Ureter (tissue), 1 donor: ENCODE data around the gene NDC1. TPM values are rescaled to one million over a fixed set of nuclear protein-coding genes. Genes with fewer than 3 reads are reported as not detected.
"Not testable (repeated sequence)": the region's sequence is repeated elsewhere in the genome, so short reads cannot be mapped to it uniquely, and the experiment has no call there.

Source experiments
- DNase-seq: peaks from one replicate; pipeline ENCODE4 v3.0.0-alpha.2; 2020; ENCODE audit warnings: low spot score
- total RNA-seq: library from RNA; stranded (reverse); gene quantifications from one replicate; pipeline ENCODE4 v1.2.4, GENCODE V29; 2023
- donor health status: DM: yes; HTN: yes; CAD: no.

NDC1 gene
- total RNA-seq, 1 donor from 2014 or later = 15.5 TPM

DNA sequence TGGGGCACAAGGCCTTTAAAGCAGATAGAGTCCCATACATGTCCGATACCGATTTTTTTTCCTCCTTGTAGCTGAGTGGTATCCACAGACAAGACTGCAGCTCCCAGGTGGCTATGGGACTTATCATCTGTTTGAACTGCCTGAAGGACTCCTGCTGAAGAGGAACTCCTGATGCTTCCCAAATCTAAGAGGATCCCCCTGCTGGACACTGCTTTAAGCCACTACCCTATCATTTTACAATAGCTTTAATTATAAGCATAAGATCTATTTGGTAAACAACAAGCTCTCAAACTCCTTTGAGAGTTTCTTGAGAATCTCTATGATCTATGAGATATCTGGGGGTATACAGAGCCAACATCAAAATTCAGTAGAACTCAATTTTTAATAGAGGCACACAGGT lies 11.7 kb downstream of the NDC1 start:
- DNase-seq = no peak

DNA sequence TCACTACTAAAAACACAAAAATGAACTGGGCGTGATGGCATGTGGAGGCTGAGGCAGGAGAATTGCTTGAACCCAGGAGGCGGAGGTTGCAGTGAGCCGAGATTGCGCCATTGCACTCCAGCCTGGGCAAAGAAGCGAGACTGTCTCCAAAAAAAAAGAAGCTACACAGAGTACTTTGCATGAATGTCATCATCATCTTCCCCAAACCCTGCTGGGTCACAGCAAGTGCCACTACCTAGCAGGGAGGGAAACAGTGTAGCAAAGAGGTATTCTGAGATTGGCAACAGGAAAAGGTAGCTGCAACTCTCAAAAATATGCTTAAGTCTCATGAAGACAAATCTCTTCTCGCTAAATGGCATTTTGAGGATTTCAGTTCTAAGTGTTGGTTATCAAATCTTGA lies 12.8 kb downstream of the NDC1 start:
- no peak for DNase-seq

DNA sequence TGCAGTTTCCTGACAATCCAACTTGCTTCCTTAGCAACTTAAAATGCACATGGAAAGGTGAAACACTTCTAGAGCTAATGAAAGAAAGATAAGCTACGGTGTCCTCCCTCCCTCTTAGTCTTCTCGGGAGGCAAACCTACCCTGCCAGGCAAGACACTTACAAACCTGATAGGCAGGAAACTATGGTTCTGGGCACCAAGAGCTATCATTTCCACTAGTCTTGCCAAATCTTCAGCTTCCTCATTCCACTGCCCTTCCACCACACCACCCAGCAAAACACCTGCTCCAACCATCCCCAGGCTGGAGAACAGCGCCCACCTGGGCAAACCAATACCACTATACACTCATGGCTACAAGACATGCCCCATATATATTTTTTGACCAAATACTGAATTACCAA lies 15.2 kb downstream of the NDC1 start:
- DNase-seq = no peak

DNA sequence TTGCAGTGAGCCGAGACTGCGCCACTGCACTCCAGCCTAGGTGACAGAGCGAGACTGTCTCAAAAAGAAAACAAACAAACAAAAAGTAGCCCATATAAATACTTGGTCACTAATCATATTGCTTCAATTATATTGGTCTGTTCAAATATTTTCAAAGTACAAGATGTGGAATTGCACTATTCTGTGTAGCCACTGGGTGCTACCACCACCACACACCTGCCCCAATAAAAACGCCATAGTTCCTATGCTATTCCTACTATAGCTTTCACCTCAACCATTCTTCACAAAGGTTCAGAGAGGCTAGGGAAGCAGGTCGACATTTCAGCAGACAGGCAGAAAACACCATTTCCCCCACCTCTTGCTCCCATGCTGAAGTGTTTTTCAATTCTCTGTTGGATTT lies 16.7 kb downstream of the NDC1 start:
- no peak for DNase-seq

DNA sequence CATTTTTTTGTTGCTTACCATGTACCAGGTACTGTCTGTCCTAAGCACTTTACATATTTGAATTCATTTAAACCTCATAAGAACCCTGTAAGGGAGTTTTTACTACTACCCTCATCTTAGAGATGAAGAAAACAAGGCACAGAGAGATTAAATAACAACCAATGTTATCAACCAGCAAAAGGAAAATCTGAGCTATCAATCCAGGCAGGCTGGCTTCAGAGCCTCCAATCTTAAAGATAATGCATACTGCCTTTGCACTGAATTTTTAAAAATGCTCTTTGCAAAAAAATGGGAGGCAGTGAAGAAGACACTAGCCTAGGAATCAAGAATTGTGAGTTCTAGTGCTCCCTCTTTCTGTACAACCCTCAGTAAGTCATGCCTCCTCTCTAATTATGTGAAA lies 18.7 kb downstream of the NDC1 start:
- DNase-seq = no peak

DNA sequence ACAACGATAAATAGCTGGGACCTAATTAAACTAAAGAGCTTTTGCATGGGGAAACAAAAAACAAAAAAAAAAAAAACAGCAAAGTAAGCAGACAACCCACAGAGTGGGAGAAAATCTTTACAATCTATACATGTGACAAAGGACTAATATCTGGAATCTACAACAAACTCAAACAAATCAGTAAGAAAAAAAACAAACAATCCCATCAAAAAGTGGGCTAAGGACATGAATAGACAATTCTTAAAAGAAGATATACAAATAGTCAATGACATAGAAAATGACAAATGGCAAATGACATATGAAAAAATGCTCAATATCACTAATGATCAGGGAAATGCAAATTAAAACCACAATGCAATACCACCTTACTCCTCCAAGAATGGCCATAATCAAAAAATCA lies 21.5 kb downstream of the NDC1 start:
- not testable (repeated sequence) for DNase-seq

DNA sequence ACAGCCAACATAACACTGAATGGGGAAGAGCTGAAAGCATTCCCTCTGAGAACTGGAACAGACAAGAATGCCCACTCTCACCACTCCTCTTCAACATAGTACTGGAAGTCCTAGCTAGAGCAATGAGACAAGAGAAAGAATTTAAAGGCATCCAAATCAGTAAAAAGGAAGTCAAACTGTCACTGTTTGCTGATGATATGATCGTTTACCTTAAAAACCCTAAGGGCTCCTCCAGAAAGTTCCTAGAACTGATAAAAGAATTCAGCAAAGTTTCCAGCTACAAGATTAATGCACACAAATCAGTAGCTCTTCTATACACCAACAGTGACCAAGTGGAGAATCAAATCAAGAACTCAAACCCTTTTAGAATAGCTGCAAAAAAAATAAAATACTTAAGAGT lies 22.6 kb downstream of the NDC1 start:
- not testable (repeated sequence) for DNase-seq

DNA sequence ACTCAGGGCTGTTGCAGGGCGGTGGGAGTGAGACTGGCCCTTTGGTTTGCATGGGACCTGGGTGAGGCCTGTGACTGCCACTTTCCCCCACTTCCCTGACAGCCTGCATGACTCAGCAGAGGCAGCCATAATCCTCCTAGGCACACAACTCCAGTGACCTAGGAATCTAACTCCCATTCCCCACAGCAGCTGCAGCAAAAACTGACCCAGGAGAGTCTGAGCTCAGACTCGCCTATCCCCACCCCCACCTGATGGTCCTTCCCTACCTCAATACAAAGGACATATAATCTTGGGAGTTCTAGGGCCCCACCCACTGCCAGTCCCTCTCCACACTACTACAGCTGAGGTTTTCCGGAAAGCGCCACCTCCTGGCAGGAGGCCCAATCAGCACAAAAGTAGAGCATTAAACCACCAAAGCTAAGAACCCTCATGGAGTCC lies 26.7 kb downstream of the NDC1 start:
- DNase-seq = no peak

DNA sequence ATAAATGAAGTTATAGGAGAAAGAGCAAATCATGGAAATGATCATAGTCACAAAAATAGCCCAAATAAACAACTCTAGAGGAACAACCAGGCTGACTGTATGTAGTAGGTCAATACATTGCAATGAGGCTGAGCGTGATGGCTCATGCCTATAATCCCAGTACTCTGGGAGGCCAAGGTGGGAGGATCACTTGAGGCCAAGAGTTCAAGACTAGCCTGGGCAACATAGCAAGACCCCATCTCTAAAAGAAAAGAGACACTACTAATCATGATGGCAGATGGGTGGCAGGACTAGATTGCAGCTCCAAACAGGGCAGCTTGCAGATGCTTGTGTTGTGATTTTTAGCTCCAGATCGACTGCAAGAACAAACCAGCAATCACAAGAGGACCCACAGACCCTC lies 27.6 kb downstream of the NDC1 start:
- no peak for DNase-seq

DNA sequence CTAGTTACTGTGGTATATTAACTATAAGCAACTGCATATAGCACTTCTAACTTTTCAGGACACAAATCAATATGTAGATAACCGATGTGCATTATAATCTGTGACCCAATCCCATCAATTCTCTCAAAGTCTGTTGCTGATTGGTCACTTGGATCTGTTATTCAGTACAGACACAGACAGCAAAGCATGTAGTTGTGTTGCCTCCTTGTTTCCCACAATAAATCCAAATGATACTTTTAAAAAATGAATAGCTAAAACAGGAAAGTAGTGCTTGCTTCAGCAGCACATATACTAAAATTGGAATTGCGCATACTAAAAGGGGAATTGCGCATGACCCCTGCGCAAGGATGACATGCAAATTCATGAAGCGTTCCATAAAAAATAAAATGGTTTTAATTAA lies 28.1 kb downstream of the NDC1 start:
- no peak for DNase-seq

DNA sequence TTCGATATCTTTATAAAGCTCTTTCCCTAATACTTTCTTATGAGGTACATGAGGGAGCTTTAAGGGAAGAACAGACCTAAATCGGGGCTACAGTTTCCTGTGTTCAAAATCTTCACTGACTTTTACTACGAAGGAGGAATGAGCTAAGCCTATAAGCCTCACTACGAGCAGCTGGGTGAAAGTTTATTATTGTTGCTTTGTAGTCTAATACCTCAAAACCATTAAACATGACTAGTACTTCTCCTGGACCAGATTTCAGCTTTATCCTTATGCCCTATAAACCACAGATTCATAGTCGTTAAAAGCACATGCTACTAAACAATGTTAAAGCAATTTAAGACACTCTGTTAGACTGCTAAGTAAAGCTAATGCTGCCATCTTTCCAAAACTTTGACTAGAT lies 30.2 kb downstream of the NDC1 start:
- no peak for DNase-seq

DNA sequence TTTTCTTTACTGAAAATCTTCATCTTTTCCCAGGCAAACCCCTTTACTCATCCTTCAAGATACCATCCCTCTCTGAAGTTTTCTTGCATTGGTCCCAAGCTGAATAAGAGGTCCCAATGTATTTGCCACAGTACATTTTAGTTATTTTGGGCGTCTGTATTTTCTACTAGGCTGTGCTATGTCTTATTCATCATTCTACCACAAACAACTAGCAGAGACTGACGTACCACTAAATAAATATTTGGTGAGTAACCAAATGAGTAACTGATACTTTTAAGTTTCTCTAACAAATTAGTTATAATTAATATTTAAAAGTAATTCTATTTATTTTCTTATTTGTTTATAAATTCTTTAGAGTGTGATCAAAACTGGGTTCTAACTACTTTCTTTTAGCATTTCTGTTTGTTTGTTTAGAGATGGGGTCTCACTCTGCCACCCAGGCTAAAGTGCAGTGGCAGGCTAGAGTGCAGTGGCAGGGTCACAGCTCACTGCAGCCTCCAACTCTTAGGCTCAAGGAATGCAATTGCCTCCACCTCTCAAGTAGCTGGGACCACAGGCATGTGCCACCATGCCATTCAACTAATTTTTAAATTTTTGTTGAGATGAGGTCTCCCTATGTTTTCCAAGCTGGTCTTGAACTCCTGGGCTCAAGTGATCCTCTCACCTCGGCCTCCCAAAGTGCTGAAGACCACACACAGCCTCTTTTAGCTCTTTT lies 33.1 kb downstream of the NDC1 start:
- no peak for DNase-seq

DNA sequence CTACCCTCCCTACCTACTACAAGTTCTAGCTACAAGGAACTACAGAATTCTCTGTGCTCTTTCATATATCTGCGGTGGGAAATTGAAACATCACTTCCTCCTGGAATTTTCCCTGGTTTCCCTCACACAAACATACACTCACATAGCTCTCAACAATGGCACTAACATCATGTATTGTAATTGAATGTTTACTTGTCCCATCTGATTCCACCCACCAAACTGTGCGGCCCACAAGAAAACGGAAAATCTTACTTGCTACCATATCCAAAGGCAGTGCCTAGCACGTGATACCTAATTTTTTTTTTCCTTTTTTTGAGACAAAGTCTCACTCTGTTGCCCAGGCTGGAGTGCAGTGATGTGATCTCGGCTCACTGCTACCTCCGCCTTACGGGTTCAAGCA lies 33.9 kb downstream of the NDC1 start:
- no peak for DNase-seq

DNA sequence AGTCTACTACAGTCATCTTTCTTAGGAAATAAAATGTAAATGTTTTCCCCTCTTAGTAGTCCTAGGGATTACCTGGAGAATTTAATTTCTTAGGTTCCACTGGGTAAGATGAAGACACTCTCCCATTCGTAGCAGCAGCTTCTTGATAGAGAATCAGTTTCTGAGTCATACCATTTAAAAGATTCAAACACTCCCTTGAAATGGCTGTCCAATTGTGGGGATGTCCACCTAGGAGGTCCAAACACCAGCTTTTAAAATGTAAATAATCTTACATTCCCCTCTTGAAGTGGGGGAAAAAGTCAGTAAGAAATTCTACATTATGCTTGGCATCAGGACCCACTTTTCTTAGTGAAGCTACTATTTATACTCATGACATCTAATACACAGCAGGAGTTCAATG lies 37.5 kb downstream of the NDC1 start:
- no peak for DNase-seq

DNA sequence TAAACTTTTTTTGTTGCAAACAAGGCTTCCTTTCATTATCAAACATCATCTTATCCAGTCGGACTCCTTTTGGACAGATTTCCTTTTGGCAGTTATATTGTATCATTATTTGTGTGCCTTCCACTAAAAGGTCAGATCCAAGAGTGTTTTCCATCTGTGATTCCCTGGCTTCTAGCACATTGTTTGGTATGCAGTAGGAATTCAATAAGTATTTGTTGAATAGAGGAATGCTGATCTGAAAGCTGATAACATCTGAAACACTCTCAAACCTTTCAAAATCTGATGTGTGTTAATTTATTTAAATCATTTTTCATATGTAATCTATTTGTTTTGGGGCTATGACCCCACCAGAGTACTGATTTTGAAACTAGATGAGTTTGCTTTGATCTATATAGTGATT lies 39.0 kb downstream of the NDC1 start:
- DNase-seq = no peak

DNA sequence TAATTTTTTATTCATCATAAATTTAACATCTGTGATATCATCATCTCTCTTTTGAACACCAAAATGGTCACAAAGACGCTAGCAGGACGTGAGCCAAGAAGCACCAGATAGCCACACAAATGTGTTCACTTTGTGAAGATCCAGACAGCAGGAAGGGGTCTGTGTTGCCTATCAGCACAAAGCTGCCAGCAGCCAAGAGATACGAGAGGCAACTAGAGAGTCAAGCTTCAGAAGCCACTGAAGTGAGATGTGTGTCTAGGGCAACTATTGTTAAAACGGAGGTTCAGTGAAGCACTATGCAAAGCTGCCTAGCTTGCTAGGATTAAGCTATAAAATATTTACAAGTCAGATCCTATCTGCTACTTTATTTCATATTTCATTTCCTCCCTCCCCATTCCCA lies 45.3 kb downstream of the NDC1 start:
- no peak for DNase-seq

DNA sequence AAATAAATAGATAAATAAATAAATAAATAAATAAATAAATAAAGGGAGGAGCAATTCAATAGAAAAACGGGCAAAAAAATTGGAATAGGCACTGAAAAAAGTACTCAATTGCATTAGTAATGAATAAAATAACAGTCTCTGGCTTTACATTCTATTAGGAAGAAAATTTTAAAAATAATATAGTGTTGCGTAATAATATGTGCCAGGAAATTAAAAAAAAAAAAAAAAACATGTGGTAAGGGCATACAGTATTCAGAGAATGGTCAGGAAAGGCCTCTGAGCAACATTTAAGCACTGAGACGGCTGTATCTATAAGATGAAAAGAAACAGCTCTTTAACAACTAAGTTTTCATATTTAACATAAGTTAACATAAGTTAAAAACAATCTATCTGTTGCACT lies 50.4 kb downstream of the NDC1 start:
- DNase-seq = no peak

DNA sequence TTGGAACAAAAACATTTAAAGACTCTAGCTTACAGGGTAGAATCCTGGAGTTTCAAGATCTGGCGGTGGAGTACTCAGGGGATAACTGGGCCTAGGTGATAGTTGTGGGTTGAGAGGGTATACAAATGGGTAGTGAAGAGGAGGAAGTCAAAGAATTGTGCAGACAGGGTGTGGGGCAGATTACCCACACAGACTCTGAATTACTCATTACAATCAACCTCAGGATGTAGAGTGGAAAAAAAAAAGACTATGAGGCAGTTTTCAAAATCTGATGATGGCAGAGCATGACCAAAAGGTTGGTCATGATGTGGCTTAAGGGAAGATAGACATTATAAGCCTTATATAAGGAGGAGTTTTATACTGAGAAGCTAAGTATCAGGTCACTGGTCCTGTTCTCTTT lies 55.0 kb downstream of the NDC1 start:
- no peak for DNase-seq

DNA sequence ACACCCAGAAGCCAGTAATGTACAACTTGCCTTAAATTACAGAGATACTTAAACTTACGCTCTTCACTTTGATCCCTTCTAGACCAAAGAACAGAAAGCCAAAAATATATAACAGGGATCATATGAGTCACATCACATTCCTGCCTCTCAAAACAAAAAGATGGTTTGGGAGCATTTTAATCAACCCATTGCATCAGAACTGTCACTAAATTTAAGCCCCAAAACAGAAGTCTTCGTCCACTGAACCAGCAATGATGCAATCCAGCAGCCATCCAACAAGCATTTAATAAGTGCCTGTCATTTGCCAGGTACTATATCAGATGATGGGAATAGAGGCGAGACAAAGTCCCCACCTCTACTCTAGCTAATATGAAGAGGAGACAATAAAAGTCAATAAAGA lies 56.4 kb downstream of the NDC1 start:
- no peak for DNase-seq

DNA sequence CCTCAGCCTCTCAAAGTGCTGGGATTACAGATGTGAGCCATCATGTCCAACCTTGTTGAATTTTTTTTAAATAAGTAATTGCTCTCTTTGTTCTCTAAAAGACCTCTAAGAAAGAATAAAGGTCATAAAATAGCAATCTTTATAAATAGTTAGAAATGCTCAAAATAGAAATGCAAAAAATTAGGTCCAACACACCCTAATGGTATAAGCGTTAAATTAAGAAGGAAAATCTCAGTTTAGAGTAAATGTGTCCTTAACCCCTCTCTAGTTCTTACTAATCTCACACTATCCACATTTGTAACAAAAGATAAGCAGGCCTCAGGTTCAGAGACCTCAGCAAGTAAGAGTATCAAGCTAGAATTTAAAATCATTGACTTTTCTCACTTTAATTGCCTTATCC lies 60.8 kb downstream of the NDC1 start:
- DNase-seq = no peak

DNA sequence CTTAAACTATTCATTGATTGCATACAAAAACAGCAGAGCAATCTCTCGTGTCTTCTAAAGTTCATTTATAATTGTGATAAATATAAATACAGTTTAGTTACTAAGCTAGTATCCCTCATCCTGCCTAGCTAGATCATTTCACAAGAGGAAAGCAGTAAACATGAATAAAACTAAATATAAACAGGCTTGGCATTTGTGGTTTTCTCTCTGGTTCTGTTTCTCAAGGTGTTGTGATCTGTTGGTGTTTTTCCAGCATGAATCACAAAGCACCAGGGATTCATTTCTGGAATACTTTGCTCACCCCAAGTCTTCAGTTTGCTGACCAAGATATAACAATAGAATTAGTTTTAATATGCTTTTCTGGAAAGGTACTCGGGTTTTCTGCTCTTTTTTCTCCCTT lies 66.4 kb downstream of the NDC1 start:
- no peak for DNase-seq

DNA sequence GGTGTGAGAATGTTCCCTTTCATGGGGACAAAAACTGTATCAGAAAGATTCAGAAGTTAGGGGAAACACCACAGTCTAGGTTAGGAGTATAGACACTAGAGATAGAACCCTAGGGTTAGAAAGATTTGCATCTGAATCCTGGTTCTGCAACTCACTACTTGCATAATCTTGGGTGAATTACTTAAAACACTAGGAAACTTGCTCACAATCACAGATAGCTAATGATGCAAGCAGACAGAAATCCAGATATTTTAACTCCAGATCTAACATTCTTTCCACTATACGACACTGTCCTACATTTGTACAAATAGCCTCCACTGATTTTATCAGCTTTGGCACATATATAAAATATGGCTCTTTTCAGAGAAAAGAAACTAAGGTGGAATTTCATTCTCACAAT lies 68.3 kb downstream of the NDC1 start:
- DNase-seq = no peak

DNA sequence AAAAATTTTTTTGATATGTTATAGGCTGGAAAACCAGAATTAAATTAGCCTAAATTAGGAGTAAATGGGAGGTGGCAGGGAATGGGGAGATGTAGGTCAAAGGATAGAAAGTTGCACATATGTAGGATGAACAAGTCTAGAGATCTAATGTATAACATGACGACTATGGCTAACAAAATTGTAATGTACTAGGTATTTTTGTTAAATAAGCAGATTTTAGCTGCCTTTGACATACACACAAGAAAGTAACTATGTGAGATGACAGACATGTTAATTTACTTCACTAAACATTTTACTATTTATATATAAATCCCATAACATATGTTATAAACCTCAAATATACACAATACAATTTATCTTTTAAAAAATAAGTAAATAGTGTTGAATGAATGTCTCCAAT lies 68.9 kb downstream of the NDC1 start:
- no peak for DNase-seq

DNA sequence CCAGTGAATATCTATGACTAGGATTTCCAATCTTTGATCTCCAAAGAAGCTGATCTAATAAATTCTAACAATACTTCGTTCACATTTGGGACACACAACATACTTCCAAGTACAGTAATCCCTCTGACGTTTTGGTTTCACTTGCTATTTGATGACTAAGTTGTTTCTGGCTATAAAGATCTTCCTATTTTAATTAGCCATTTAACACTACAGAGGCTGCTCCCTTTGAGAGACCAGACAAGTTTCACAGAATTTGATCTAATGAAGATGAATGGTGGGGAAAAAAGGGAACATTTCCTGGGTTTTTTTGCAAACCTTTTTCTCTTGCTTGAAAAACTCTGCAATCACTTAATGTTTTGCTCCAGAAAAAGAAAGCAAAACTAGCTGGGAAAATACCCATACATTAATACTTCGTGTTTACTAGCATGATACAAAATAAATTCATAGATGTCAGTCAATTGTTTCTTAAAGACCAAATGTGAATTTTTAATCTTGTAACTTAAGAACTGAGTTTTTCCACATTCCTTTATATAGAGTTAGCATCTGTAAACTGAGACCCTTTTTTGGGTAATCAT lies 71.2 kb downstream of the NDC1 start:
- no peak for DNase-seq
